SH-SY5Y (cell line): Measurements from ENCODE around the gene CUBN.

Experiments used
- GATA2 ChIP-seq: IDR thresholded peaks from 2 replicates; pipeline ENCODE4 v1.6.1; 2011; ENCODE audit warnings: mild to moderate bottlenecking, low read depth, low read length
- GATA3 ChIP-seq: IDR thresholded peaks from 2 replicates; pipeline ENCODE4 v1.6.1; 2011; ENCODE audit warnings: low read depth, mild to moderate bottlenecking, low read length, moderate library complexity

DNA sequence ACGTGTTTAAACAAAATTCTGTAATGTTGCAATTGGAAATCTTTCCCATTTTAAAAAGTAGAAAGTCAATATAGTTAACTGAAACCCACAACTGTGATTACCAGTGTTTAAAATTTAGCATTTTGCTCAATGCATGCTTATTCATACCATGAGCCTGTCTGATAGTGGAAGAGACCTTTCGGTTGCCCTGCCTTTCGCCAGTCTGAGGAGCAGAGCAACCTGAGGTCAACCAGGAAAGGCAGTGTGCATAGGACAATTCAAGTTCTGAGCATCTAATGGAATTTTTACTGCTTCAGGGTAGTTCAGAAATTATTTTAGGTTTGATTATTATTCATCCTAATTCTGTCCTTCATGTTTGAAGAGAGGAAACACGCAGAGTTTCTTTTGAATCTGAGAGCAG lies 100.8 kb downstream of the CUBN start:
- no peak for TF ChIP-seq GATA3
- no peak for TF ChIP-seq GATA2
